HL-60 (cell line): Measurements from ENCODE around the gene ALDH1A2.

Source experiments
- DNase-seq, 2 experiments: peaks; one replicate each; pipeline ENCODE4 v3.0.0-alpha.2; 2010 to 2020; ENCODE audit warnings: low read depth in 1 of 2, low spot score in 1 of 2
- H3K27ac ChIP-seq: fragments of 250-450 bp; sonication (Bioruptor Pico); replicated peaks from 2 replicates; pipeline ENCODE4 v1.5.1; 2020; ENCODE audit warnings: mild to moderate bottlenecking, moderate library complexity
- H3K27me3 ChIP-seq: fragments of 250-450 bp; sonication (Bioruptor Pico); 2 replicates; pipeline ENCODE4 v1.5.1; 2021; ENCODE audit warnings: mild to moderate bottlenecking, moderate library complexity; ENCODE audit not compliant: insufficient read depth, poor library complexity, severe bottlenecking
- H3K4me3 ChIP-seq: replicated peaks from 2 replicates; pipeline ENCODE4 v1.5.1; 2011; ENCODE audit warnings: mild to moderate bottlenecking, control low read depth, low read length; ENCODE audit not compliant: insufficient read depth
- GABPA ChIP-seq: IDR thresholded peaks from 2 replicates; pipeline ENCODE4 v1.6.1; 2012; ENCODE audit warnings: low read depth
- POLR2AphosphoS5 ChIP-seq: IDR thresholded peaks from 2 replicates; pipeline ENCODE4 v1.6.1; 2012; ENCODE audit warnings: low read depth
- REST ChIP-seq: IDR thresholded peaks from 2 replicates; pipeline ENCODE4 v1.6.1; 2012; ENCODE audit warnings: low read depth; ENCODE audit not compliant: insufficient replicate concordance
- SPI1 ChIP-seq: IDR thresholded peaks from 2 replicates; pipeline ENCODE4 v1.6.1; 2012; ENCODE audit warnings: low read depth, mild to moderate bottlenecking, borderline replicate concordance
- TF ChIP-seq, protein P1 (sequence below): IDR thresholded peaks from one replicate; pipeline ENCODE4 v1.5.1; 2011; ENCODE audit warnings: low read length, control low read depth, inconsistent platforms; ENCODE audit not compliant: insufficient read depth

The ALDH1A2 gene

GRCh38 chr15:58053315-58054153 is 12.0 kb downstream of the ALDH1A2 start:
- DNase-seq = no peak
- Histone ChIP-seq H3K27me3 (peaks cover 8% of the 10 kb centered on the region), H3K4me3 (no peak overlapping the region), H3K27ac (no peak overlapping the region)
- no peak for TF ChIP-seq POLR2AphosphoS5
- TF ChIP-seq, protein P1, sequence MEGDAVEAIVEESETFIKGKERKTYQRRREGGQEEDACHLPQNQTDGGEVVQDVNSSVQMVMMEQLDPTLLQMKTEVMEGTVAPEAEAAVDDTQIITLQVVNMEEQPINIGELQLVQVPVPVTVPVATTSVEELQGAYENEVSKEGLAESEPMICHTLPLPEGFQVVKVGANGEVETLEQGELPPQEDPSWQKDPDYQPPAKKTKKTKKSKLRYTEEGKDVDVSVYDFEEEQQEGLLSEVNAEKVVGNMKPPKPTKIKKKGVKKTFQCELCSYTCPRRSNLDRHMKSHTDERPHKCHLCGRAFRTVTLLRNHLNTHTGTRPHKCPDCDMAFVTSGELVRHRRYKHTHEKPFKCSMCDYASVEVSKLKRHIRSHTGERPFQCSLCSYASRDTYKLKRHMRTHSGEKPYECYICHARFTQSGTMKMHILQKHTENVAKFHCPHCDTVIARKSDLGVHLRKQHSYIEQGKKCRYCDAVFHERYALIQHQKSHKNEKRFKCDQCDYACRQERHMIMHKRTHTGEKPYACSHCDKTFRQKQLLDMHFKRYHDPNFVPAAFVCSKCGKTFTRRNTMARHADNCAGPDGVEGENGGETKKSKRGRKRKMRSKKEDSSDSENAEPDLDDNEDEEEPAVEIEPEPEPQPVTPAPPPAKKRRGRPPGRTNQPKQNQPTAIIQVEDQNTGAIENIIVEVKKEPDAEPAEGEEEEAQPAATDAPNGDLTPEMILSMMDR = no peak
- no peak for TF ChIP-seq REST
- TF ChIP-seq GABPA = no peak
- no peak for TF ChIP-seq SPI1

- peaks cover 6% of the 10 kb centered on the region for H3K27me3 ChIP-seq
- TF ChIP-seq POLR2AphosphoS5 = no peak
- no peak for TF ChIP-seq REST
- TF ChIP-seq SPI1 = no peak
- no peak for TF ChIP-seq GABPA
- TF ChIP-seq, protein P1 = no peak
- H3K4me3 ChIP-seq = no peak overlapping the region
- H3K27ac ChIP-seq = no peak overlapping the region
- no peak for DNase-seq
These were observed 13.2 kb downstream of the ALDH1A2 start for GRCh38 chr15:58052334-58052733.

GRCh38 chr15:58049520-58050227 is 15.8 kb downstream of the ALDH1A2 start:
- TF ChIP-seq POLR2AphosphoS5 = no peak
- no peak for TF ChIP-seq GABPA
- DNase-seq = no peak
- H3K4me3 ChIP-seq = no peak overlapping the region
- no peak overlapping the region for H3K27ac ChIP-seq
- peaks cover 3% of the 10 kb centered on the region for H3K27me3 ChIP-seq

GRCh38 chr15:58048261-58048660 is 17.2 kb downstream of the ALDH1A2 start:
- no peak overlapping the region for H3K27ac ChIP-seq
- TF ChIP-seq SPI1 = no peak
- no peak overlapping the region for H3K4me3 ChIP-seq
- no peak for DNase-seq
- H3K27me3 ChIP-seq = peaks cover 3% of the 10 kb centered on the region
